Measurements from ENCODE around the gene CALY. TPM values are rescaled to one million over a fixed set of nuclear protein-coding genes. Genes with fewer than 3 reads are reported as not detected.

CALY gene
- polyA plus RNA-seq, 1 of the 3 experiments (the other 2 are of a cell fraction) = 3.3 TPM

DNA sequence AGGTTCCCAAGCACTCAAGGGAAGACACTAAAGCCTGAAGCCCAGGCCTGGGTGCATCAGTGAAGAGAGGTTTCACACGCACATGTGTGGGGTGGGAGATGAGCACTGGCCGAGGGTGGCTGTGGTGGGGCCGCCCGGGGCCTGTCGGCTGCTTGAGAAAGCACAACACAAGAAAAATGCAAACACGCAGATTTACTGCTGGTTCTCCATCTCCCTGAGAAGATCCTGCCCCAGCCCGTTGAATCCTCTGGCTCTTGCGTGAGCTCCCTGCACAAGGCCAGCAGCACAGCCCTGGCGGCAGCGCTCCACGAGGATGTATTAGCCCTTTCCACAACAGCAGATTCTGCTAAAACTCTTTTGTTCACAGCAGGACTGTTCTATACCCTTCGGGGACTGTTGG, 21.8 kb downstream of the CALY start:
- H2AFZ ChIP-seq (ENCODE audit: low read depth) = no peak overlapping the region
- H4K20me1 ChIP-seq (ENCODE audit: insufficient read depth) = 0 out of 2 replicates have a peak, but pooled peaks cover under 1% of the 10 kb centered on the region
- H3K9ac ChIP-seq = no peak overlapping the region
- TF ChIP-seq MXI1 (IDR thresholded peaks at IDR 0.05; ENCODE audit: low read depth, low read length) (no peak), ELF1 (IDR thresholded peaks at IDR 0.05) (no peak), RAD21 (IDR thresholded peaks at IDR 0.05; ENCODE audit: low read length) (no peak), POLR2AphosphoS5 (IDR thresholded peaks at IDR 0.05; ENCODE audit: low read depth, low read length) (no peak), SIN3A (IDR thresholded peaks at IDR 0.05; ENCODE audit: borderline replicate concordance, low read depth, low read length) (no peak), TAF1 (IDR thresholded peaks at IDR 0.05; ENCODE audit: borderline replicate concordance, low read depth, low read length) (no peak), RCOR1 (IDR thresholded peaks at IDR 0.05; ENCODE audit: low read length) (no peak), FOXM1 (IDR thresholded peaks at IDR 0.05; ENCODE audit: low read depth) (no peak), EP300 (IDR thresholded peaks at IDR 0.05; ENCODE audit: borderline replicate concordance in 1 of 2, low read depth in 1 of 2, low read length in 1 of 2) (no peak), EZH2phosphoT487 (IDR thresholded peaks at IDR 0.05; ENCODE audit: borderline replicate concordance, low read depth) (no peak), CHD2 (IDR thresholded peaks at IDR 0.05; ENCODE audit: low read length, partially characterized antibody) (no peak), RFX5 (IDR thresholded peaks at IDR 0.05; ENCODE audit: low read length) (no peak), TCF12 (IDR thresholded peaks at IDR 0.05) (no peak), FOXJ3 (CRISPR knock-in tag; IDR thresholded peaks at IDR 0.05) (no peak), NRF1 (IDR thresholded peaks at IDR 0.05; ENCODE audit: low read depth, low read length) (no peak), FOSL2 (IDR thresholded peaks at IDR 0.05; ENCODE audit: borderline replicate concordance, low read depth) (no peak), MEF2A (IDR thresholded peaks at IDR 0.05; ENCODE audit: borderline replicate concordance, low read depth) (no peak)
- TF ChIP-seq, protein P1, sequence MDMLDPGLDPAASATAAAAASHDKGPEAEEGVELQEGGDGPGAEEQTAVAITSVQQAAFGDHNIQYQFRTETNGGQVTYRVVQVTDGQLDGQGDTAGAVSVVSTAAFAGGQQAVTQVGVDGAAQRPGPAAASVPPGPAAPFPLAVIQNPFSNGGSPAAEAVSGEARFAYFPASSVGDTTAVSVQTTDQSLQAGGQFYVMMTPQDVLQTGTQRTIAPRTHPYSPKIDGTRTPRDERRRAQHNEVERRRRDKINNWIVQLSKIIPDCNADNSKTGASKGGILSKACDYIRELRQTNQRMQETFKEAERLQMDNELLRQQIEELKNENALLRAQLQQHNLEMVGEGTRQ (IDR thresholded peaks at IDR 0.05; ENCODE audit: borderline replicate concordance, low read depth, low read length) = no peak
- TF ChIP-seq, protein P2, sequence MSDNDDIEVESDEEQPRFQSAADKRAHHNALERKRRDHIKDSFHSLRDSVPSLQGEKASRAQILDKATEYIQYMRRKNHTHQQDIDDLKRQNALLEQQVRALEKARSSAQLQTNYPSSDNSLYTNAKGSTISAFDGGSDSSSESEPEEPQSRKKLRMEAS (IDR thresholded peaks at IDR 0.05; ENCODE audit: low read depth) = no peak
- CTCF ChIA-PET = interaction anchor here (1.0 to 3.6 kb wide), 5 partner anchors 8 to 47 kb away, joined by 3 to 15 read pairs (median 7); no protein-coding TSS in a partner anchor
- no peak overlapping the region for H3K4me3 ChIP-seq (ENCODE audit: low read depth in 2 of 2, low read length in 1 of 2)
- H3K9me3 ChIP-seq = no peaks in the 10 kb centered on the region
- POLR2A ChIA-PET = interaction anchor here (1.2 kb wide), 1 partner anchor 9 kb away, joined by 3 read pairs; no protein-coding TSS in a partner anchor
- no peak overlapping the region for H3K4me2 ChIP-seq
- H3K36me3 ChIP-seq (replicated peaks in 1 of 2; ENCODE audit: control insufficient read depth in 1 of 2, insufficient read depth in 2 of 2, low read length in 1 of 2) = peaks cover 7 to 26% of the 10 kb centered on the region in 2 experiments
- H3K4me1 ChIP-seq (ENCODE audit: control insufficient read depth in 1 of 2, insufficient read depth in 2 of 2, low read depth in 1 of 2, low read length in 1 of 2) = peaks cover 0 to 9% of the 10 kb centered on the region in 2 experiments; a peak in 1 of 4 replicates
- 94% methylated on average over 11 of the region's 12 CpGs for WGBS (ENCODE audit: low lambda C conversion rate)
- H3K27ac ChIP-seq (ENCODE audit: low read depth in 2 of 2, low read length in 1 of 2) = no peak overlapping the region
- no peaks in the 10 kb centered on the region for H3K9me2 ChIP-seq
- no peak for DNase-seq
- H3K27me3 ChIP-seq (ENCODE audit: insufficient read depth) = no peaks in the 10 kb centered on the region
- H3F3A ChIP-seq (replicated peaks; ENCODE audit: insufficient read depth) = peaks cover 11% of the 10 kb centered on the region
- H3K79me2 ChIP-seq (ENCODE audit: insufficient read depth) = no peaks in the 10 kb centered on the region

DNA sequence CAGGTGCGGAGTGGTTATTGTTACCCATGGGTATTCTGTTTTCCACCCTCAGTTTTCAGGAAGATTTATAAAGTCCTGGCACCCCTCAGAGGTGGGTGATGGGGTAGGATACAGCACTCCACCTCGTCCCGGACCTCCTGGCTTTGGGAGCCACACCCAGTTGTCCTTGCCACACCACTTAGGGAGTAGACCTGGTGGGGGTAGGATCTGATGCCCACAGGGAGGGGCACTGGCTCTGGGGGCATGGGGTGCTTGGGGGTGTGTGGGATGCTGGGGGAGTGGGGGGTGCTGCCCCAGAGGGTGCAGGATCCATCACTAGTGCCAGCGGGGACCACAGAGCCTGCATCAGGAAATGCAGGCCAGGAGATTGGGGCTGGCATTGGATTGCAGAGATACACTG, 23.5 kb downstream of the CALY start:
- Histone ChIP-seq H4K20me1 (ENCODE audit: insufficient read depth) (peaks cover 8% of the 10 kb centered on the region), H3K27ac (ENCODE audit: low read depth in 2 of 2, low read length in 1 of 2) (no peak overlapping the region), H3F3A (replicated peaks; ENCODE audit: insufficient read depth) (peaks cover 11% of the 10 kb centered on the region), H3K9me3 (no peaks in the 10 kb centered on the region), H3K9me2 (no peaks in the 10 kb centered on the region), H2AFZ (ENCODE audit: low read depth) (no peak overlapping the region), H3K4me2 (no peak overlapping the region), H3K27me3 (ENCODE audit: insufficient read depth) (no peaks in the 10 kb centered on the region), H3K79me2 (ENCODE audit: insufficient read depth) (peaks cover 7% of the 10 kb centered on the region), H3K9ac (no peak overlapping the region), H3K4me1 (ENCODE audit: control insufficient read depth in 1 of 2, insufficient read depth in 2 of 2, low read depth in 1 of 2, low read length in 1 of 2) (peaks cover 0 to 10% of the 10 kb centered on the region in 2 experiments; a peak in 1 of 4 replicates), H3K36me3 (replicated peaks in 1 of 2; ENCODE audit: control insufficient read depth in 1 of 2, insufficient read depth in 2 of 2, low read length in 1 of 2) (peaks cover 7 to 26% of the 10 kb centered on the region in 2 experiments), H3K4me3 (ENCODE audit: low read depth in 2 of 2, low read length in 1 of 2) (no peak overlapping the region)
- ChIA-PET POLR2A (no interaction called here), CTCF (interaction anchor here (2.7 to 3.6 kb wide), 2 partner anchors 11 to 16 kb away, joined by 12 to 15 read pairs; no protein-coding TSS in a partner anchor)
- 74% methylated on average over 4 of the region's 4 CpGs for WGBS (ENCODE audit: low lambda C conversion rate)
- DNase-seq = no peak
- TF ChIP-seq PBX3 (IDR thresholded peaks at IDR 0.05) (no peak), MXI1 (IDR thresholded peaks at IDR 0.05; ENCODE audit: low read depth, low read length) (no peak), EZH2phosphoT487 (IDR thresholded peaks at IDR 0.05; ENCODE audit: borderline replicate concordance, low read depth) (no peak), GATA2 (CRISPR knock-in tag; IDR thresholded peaks at IDR 0.05) (no peak), SIN3A (IDR thresholded peaks at IDR 0.05; ENCODE audit: borderline replicate concordance, low read depth, low read length) (no peak), GABPA (IDR thresholded peaks at IDR 0.05; ENCODE audit: low read depth) (no peak), RAD21 (IDR thresholded peaks at IDR 0.05; ENCODE audit: low read length) (no peak), SMC3 (IDR thresholded peaks at IDR 0.05; ENCODE audit: low read depth, low read length) (no peak), POLR2AphosphoS5 (IDR thresholded peaks at IDR 0.05; ENCODE audit: low read depth, low read length) (no peak)
- TF ChIP-seq, protein P1 (IDR thresholded peaks at IDR 0.05; ENCODE audit: borderline replicate concordance, low read depth, low read length) = no peak
- TF ChIP-seq, protein P2 (IDR thresholded peaks at IDR 0.05; ENCODE audit: low read depth) = no peak

All from SK-N-SH (cell line).